HepG2 (cell line): ENCODE data around the gene UBAP2. TPM values are rescaled to one million over a fixed set of nuclear protein-coding genes. Genes with fewer than 3 reads are reported as not detected.

Experiments used
- ASH2L ChIP-seq: fragments of 300-600, 200-600 bp; sonication (generic); IDR thresholded peaks from 2 replicates; pipeline ENCODE4 v1.7.0; 2017; ENCODE audit warnings: low read depth, mild to moderate bottlenecking, moderate library complexity, mixed read lengths, low read length; ENCODE audit not compliant: insufficient read length
- BHLHE40 ChIP-seq: IDR thresholded peaks from 2 replicates; pipeline ENCODE4 v1.6.1; 2011; ENCODE audit warnings: low read length, improper control_type of control experiment
- CTCF ChIP-seq: sonication (generic); formaldehyde crosslinking; IDR thresholded peaks from 2 replicates; pipeline ENCODE4 v1.5.0; 2020; ENCODE audit warnings: mild to moderate bottlenecking, missing genetic modification reagents, moderate library complexity
- FUBP1 ChIP-seq: sonication (generic); formaldehyde crosslinking; IDR thresholded peaks from 2 replicates; pipeline ENCODE4 v1.5.1; 2020; ENCODE audit warnings: missing genetic modification reagents, mild to moderate bottlenecking, borderline replicate concordance
- GABPB1 ChIP-seq: IDR thresholded peaks from 2 replicates; pipeline ENCODE4 v1.6.1; 2016; ENCODE audit warnings: mild to moderate bottlenecking, missing genetic modification reagents, moderate library complexity, missing compliant biosample characterization
- MATR3 ChIP-seq: sonication (generic); formaldehyde crosslinking; IDR thresholded peaks from 2 replicates; pipeline ENCODE4 v1.4.0; 2020; ENCODE audit warnings: missing genetic modification reagents
- NFRKB ChIP-seq: fragments of 450-650 bp; IDR thresholded peaks from 2 replicates; pipeline ENCODE4 v1.6.1; 2017
- RAD21 ChIP-seq: fragments of 450-650 bp; formaldehyde crosslinking; IDR thresholded peaks from 2 replicates; pipeline ENCODE4 v1.5.0; 2020; ENCODE audit warnings: mild to moderate bottlenecking
- SNAI1 ChIP-seq: sonication (generic); formaldehyde crosslinking; IDR thresholded peaks from 2 replicates; pipeline ENCODE4 v1.5.0; 2020; ENCODE audit warnings: mild to moderate bottlenecking, missing genetic modification reagents, borderline replicate concordance
- ZFP36 ChIP-seq: fragments of 150-350 bp; IDR thresholded peaks from 2 replicates; pipeline ENCODE4 v1.6.1; 2018; ENCODE audit warnings: borderline replicate concordance, low read length, low read depth; ENCODE audit not compliant: partially characterized antibody
- ZIK1 ChIP-seq: sonication (generic); formaldehyde crosslinking; IDR thresholded peaks from 2 replicates; pipeline ENCODE4 v1.5.0; 2020; ENCODE audit warnings: mild to moderate bottlenecking, low read depth, missing genetic modification reagents, borderline replicate concordance
- ZNF207 ChIP-seq: fragments of 450-650 bp; IDR thresholded peaks from 2 replicates; pipeline ENCODE4 v1.6.1; 2016; ENCODE audit warnings: antibody characterized with exemption, borderline replicate concordance
- ZNF232 ChIP-seq: sonication (generic); formaldehyde crosslinking; IDR thresholded peaks from 2 replicates; pipeline ENCODE4 v1.4.0; 2020; ENCODE audit warnings: missing genetic modification reagents, borderline replicate concordance
- ZNF263 ChIP-seq: sonication (generic); formaldehyde crosslinking; IDR thresholded peaks from 2 replicates; pipeline ENCODE4 v1.4.0; 2020; ENCODE audit warnings: missing genetic modification reagents
- ZNF337 ChIP-seq: sonication (generic); formaldehyde crosslinking; IDR thresholded peaks from 2 replicates; pipeline ENCODE4 v1.5.1; 2020; ENCODE audit warnings: missing genetic modification reagents, low read depth, mild to moderate bottlenecking, borderline replicate concordance
- ZNF557 ChIP-seq: sonication (generic); formaldehyde crosslinking; IDR thresholded peaks from 2 replicates; pipeline ENCODE4 v1.4.0; 2020; ENCODE audit warnings: missing genetic modification reagents
- ZNF558 ChIP-seq: sonication (generic); formaldehyde crosslinking; IDR thresholded peaks from 2 replicates; pipeline ENCODE4 v1.9.0; 2022; ENCODE audit warnings: mild to moderate bottlenecking, missing genetic modification reagents, borderline replicate concordance
- ZSCAN30 ChIP-seq: sonication (generic); formaldehyde crosslinking; IDR thresholded peaks from 2 replicates; pipeline ENCODE4 v1.5.0; 2020; ENCODE audit warnings: mild to moderate bottlenecking, missing genetic modification reagents
- polyA plus RNA-seq, 8 experiments: library from polyadenylated mRNA; depleted of rRNA in 3 of 8; stranded (reverse) in 7 of 8; unstranded in 1 of 8; fragments of >200 nt; fragmentation: Illumina TruSeq in 4 of 8; extraction: Trizol in 4 of 8; gene quantifications; 2 replicates each; pipeline versions ENCODE4 v1.2.1 to v1.2.3, GENCODE V29; 2011 to 2016; ENCODE audit warnings: low read depth in 4 of 8, missing spikeins in 1 of 8, mixed read lengths in 1 of 8; ENCODE audit not compliant: insufficient read depth in 1 of 8
- total RNA-seq, 5 experiments: library from RNA; depleted of rRNA; stranded (reverse); fragments of >200 nt; fragmentation: Illumina TruSeq; extraction: Trizol; gene quantifications; 2 replicates each; pipeline ENCODE4 v1.2.3, GENCODE V29; 2016; ENCODE audit warnings: low read depth in 1 of 5
- TF ChIP-seq, protein P1 (sequence below), 2 experiments: fragments of 450-650 bp in 1 of 2; sonication (generic) in 1 of 2; formaldehyde crosslinking; IDR thresholded peaks; 2 replicates each; pipeline versions ENCODE4 v1.5.0 to v1.8.0; 2020 to 2022; ENCODE audit warnings: mild to moderate bottlenecking in 1 of 2, missing genetic modification reagents in 1 of 2
- TF ChIP-seq, protein P2 (sequence below): sonication (generic); formaldehyde crosslinking; IDR thresholded peaks from 2 replicates; pipeline ENCODE4 v1.5.0; 2020; ENCODE audit warnings: mild to moderate bottlenecking, missing genetic modification reagents, borderline replicate concordance

UBAP2 gene
- total and polyA plus RNA-seq, 2 of the 13 experiments (the other 11 are each of a cell fraction or from before 2014, with no cell fraction given): 19.0 to 22.0 TPM

DNA sequence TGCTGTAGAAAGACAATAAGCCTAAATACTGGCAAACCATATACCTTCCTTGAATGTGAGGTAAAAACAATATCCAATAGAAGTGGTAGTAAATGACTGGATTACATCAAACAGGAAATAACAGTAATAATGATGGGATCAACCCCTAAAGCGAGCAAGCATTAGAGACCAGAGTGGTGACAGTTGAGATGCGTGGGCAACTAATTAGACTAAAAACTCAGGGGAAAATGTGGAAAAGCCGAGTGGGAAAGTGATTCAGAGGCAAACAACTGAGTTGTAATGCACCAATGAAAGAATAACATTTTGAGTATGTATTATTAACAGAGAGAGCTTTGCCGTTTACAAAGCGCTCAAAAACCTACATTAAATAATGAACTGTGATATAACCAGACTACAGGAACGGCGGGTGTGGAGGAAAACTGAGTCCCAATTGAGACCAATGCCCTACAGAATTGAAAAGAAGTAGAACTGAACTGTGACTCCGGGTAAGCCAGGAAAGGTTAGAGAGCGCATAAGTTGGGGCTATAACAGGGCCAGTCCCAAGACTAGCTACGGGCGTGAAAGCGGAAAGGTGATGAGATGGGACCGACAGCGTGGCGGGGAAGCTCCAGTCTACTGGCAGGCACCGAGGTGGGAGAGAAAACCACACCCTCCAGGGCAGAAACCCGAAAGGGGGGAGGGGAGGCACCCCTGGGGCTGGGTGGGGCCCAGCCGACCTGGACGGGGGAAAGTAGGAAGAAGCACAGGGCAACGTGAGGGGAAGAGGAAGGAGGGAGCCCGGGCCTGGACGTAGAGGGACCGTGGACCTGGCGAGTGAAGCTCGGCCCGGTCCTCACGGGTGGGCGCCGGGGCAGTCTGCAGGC lies 592 bp downstream of the UBAP2 start (continued):
- no peak for TF ChIP-seq ZIK1 (CRISPR knock-in tag)
- no peak for TF ChIP-seq SNAI1 (CRISPR knock-in tag)
- no peak for TF ChIP-seq ZNF263 (CRISPR knock-in tag)
- TF ChIP-seq NFRKB: no peak
- 0 out of 2 replicates have a peak, but pooled peaks have one; percentile 9 for TF ChIP-seq ZNF557
- TF ChIP-seq ZSCAN30: no peak
- TF ChIP-seq BHLHE40: no peak
- no peak for TF ChIP-seq ZNF337 (CRISPR knock-in tag)
- no peak for TF ChIP-seq ZNF207
- TF ChIP-seq ZFP36: no peak
- TF ChIP-seq ASH2L: peak; percentile 16
- no peak for TF ChIP-seq CTCF (CRISPR knock-in tag)
- TF ChIP-seq FUBP1 (CRISPR knock-in tag): no peak
- no peak for TF ChIP-seq ZNF558 (CRISPR knock-in tag)
- TF ChIP-seq ZNF232 (CRISPR knock-in tag): no peak
- peak; percentile 20; the same call in 1 of the 2 replicates for TF ChIP-seq GABPB1 (CRISPR knock-in tag)
- TF ChIP-seq, protein P1, sequence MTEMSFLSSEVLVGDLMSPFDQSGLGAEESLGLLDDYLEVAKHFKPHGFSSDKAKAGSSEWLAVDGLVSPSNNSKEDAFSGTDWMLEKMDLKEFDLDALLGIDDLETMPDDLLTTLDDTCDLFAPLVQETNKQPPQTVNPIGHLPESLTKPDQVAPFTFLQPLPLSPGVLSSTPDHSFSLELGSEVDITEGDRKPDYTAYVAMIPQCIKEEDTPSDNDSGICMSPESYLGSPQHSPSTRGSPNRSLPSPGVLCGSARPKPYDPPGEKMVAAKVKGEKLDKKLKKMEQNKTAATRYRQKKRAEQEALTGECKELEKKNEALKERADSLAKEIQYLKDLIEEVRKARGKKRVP (CRISPR knock-in tag; IDR thresholded peaks at IDR 0.05): no peak
- TF ChIP-seq RAD21 (CRISPR knock-in tag): no peak
- TF ChIP-seq MATR3 (CRISPR knock-in tag): no peak
- TF ChIP-seq, protein P2, sequence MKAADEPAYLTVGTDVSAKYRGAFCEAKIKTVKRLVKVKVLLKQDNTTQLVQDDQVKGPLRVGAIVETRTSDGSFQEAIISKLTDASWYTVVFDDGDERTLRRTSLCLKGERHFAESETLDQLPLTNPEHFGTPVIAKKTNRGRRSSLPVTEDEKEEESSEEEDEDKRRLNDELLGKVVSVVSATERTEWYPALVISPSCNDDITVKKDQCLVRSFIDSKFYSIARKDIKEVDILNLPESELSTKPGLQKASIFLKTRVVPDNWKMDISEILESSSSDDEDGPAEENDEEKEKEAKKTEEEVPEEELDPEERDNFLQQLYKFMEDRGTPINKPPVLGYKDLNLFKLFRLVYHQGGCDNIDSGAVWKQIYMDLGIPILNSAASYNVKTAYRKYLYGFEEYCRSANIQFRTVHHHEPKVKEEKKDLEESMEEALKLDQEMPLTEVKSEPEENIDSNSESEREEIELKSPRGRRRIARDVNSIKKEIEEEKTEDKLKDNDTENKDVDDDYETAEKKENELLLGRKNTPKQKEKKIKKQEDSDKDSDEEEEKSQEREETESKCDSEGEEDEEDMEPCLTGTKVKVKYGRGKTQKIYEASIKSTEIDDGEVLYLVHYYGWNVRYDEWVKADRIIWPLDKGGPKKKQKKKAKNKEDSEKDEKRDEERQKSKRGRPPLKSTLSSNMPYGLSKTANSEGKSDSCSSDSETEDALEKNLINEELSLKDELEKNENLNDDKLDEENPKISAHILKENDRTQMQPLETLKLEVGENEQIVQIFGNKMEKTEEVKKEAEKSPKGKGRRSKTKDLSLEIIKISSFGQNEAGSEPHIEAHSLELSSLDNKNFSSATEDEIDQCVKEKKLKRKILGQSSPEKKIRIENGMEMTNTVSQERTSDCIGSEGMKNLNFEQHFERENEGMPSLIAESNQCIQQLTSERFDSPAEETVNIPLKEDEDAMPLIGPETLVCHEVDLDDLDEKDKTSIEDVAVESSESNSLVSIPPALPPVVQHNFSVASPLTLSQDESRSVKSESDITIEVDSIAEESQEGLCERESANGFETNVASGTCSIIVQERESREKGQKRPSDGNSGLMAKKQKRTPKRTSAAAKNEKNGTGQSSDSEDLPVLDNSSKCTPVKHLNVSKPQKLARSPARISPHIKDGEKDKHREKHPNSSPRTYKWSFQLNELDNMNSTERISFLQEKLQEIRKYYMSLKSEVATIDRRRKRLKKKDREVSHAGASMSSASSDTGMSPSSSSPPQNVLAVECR (CRISPR knock-in tag): 0 out of 2 replicates have a peak, but pooled peaks have one; percentile 71
